ENCODE measurements around the gene WHAMM.
"Not testable (repeated sequence)": the region's sequence is repeated elsewhere in the genome, so short reads cannot be mapped to it uniquely, and the experiment has no call there.

Gene WHAMM

GRCh38 chr15:82838096-82838735 is 28.8 kb downstream of the WHAMM start:
- no peak for DNase-seq (ENCODE audit: low read depth in 2 of 2)

- DNase-seq (ENCODE audit: low read depth in 2 of 2), result no peak
Measured at GRCh38 chr15:82839136-82839535, 29.7 kb downstream of the WHAMM start.

- DNase-seq (ENCODE audit: low read depth in 2 of 2), result no peak
Measured at GRCh38 chr15:82840166-82840565, 30.7 kb downstream of the WHAMM start.

- DNase-seq (ENCODE audit: low read depth in 2 of 2), result no peak
Measured at GRCh38 chr15:82843566-82843965, 34.1 kb downstream of the WHAMM start.

- DNase-seq (ENCODE audit: low read depth in 2 of 2), result no peak
Measured at GRCh38 chr15:82845686-82846085, 36.3 kb downstream of the WHAMM start.

- DNase-seq (ENCODE audit: low read depth in 2 of 2), result no peak
Measured at GRCh38 chr15:82846621-82847020, 37.2 kb downstream of the WHAMM start.

- DNase-seq (ENCODE audit: low read depth in 2 of 2), result no peak
Measured at GRCh38 chr15:82847703-82848102, 38.3 kb downstream of the WHAMM start.

- no peak for DNase-seq (ENCODE audit: low read depth in 2 of 2)
Measured at GRCh38 chr15:82848241-82848993, 39.0 kb downstream of the WHAMM start.

- DNase-seq (ENCODE audit: low read depth in 2 of 2), result peak; percentile 38 to 50
Measured at GRCh38 chr15:82849556-82850512, 40.4 kb downstream of the WHAMM start.

- DNase-seq (ENCODE audit: low read depth in 2 of 2), result no peak
Measured at GRCh38 chr15:82850731-82851130, 41.3 kb downstream of the WHAMM start.

GRCh38 chr15:82851306-82851850 is 42.0 kb downstream of the WHAMM start:
- no peak for DNase-seq (ENCODE audit: low read depth in 2 of 2)

- no peak for DNase-seq (ENCODE audit: low read depth in 2 of 2)
Measured at GRCh38 chr15:82851981-82852511, 42.6 kb downstream of the WHAMM start.

GRCh38 chr15:82852941-82853561 is 43.6 kb downstream of the WHAMM start:
- DNase-seq (ENCODE audit: low read depth in 2 of 2), result no peak

- DNase-seq (ENCODE audit: low read depth in 2 of 2), result no peak
Measured at GRCh38 chr15:82854554-82854953, 45.1 kb downstream of the WHAMM start.

GRCh38 chr15:82855286-82856100 is 46.1 kb downstream of the WHAMM start:
- no peak for DNase-seq (ENCODE audit: low read depth in 2 of 2)

- DNase-seq (ENCODE audit: low read depth in 2 of 2), result no peak
Measured at GRCh38 chr15:82856397-82857170, 47.2 kb downstream of the WHAMM start.

GRCh38 chr15:82858932-82859331 is 49.5 kb downstream of the WHAMM start:
- no peak for DNase-seq (ENCODE audit: low read depth in 2 of 2)

- DNase-seq (ENCODE audit: low read depth in 2 of 2), result no peak
Measured at GRCh38 chr15:82862886-82863285, 53.5 kb downstream of the WHAMM start.

- DNase-seq (ENCODE audit: low read depth in 2 of 2), result no peak
Measured at GRCh38 chr15:82864967-82865366, 55.5 kb downstream of the WHAMM start.

GRCh38 chr15:82865581-82865980 is 56.2 kb downstream of the WHAMM start:
- not testable (repeated sequence) for DNase-seq (ENCODE audit: low read depth in 2 of 2)

All from stimulated activated CD4-positive, alpha-beta T cell treated with anti-CD3 and anti-CD28 coated beads, Interleukin-15, amount 100 ng/mL, for 48 hours (primary cell).